ENCODE data around the gene ZSWIM6.

ZSWIM6 gene

DNA sequence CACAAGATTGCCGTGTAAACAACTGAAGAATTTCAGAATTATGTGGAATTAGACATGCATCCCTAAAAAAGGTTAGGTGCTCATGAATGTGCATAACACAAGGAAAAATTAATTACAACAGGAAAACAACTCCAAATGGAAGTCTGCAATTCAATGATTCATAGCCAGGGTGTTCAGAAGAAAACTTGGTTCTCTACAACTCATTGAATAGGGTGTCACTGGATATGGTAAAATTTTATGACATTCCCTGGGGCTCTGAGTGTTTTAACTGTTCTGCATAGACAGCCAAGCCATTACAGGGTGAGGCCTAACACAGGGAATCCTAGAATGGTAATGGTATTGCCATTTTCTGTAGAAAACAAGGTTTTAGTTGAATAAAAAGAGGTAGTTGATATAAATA lies 24.4 kb upstream of the ZSWIM6 start:
- no peak for DNase-seq

DNA sequence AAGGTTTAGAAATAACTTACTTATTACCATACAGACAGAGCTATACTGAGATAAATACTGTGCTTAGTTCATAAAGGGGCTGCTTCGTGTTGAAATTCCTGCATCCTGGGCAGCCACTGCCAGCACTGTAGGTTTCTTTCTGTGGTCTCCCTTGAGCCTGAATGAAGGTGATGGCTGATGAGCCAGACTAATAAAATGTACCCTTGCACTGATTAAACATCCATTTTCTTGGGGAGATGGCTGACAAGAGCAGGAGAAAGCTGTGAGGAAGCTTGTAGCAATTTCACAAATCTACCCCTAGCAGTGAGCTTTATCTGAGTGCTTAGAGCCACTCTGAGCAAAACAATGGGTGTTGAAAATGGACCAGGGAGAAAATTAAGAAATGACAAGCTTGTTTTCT lies 23.3 kb upstream of the ZSWIM6 start:
- no peak for DNase-seq

GRCh38 chr5:61309115-61309514 lies 22.9 kb upstream of the ZSWIM6 start:
- DNase-seq, result no peak

- DNase-seq, result no peak
These were observed 20.9 kb upstream of the ZSWIM6 start for GRCh38 chr5:61311056-61311610.

GRCh38 chr5:61311836-61312808 lies 19.9 kb upstream of the ZSWIM6 start:
- DNase-seq, result no peak

DNA sequence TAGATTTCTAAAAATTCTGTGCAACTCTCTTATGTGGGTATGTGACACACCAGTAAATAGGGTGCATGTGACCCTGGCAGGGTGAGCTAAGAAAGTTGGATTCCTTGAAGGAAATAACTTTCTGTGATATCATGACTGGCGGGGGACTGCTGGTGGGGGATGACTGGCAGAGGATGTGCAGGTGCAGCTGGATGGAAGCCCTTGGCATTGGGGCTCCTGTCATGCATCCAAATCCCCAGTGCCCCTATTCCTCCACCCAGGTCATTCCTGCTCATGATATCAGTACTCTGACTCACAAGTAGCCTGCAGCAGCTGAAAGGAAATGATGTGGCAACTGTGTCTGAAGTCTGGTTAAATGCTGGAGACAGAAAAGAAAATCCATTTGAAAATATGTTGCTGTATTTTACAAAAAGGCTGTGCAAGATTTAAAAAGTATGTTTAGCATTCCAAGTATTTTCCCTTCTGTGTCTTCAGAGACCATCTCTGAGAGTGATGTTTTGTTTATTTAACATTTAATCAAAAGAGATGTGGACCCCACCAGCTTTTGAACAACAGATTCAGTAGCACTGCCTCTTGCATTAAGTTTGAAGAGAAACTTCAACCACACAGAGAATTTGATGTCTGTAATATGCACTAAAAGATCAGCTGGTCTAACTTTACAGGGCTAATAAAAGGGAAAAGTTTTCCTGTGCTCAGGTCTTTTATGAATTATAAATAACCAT lies 17.9 kb upstream of the ZSWIM6 start:
- DNase-seq, result peak; percentile 10

GRCh38 chr5:61318376-61318775 lies 13.7 kb upstream of the ZSWIM6 start:
- DNase-seq, result no peak

GRCh38 chr5:61319388-61320146 lies 12.5 kb upstream of the ZSWIM6 start:
- DNase-seq, result no peak

DNA sequence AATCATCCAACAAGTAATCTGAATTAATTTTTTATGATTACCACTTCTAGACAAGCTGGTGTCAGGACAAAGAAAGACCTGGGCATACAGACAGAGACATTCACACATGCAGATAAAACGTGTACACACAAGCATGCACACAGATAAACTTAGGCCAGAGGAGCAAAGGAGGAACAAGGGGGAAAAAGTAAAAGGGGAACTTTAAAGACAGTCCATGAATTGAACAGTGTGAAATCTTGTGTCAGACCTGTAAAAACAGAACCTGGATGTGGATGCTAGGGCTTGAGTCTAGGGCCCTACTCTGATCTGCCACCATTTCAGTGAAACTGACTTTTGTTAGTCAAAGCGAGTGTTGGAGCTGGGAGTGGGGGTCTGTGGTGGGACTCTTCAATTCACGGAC lies 11.2 kb upstream of the ZSWIM6 start:
- DNase-seq, result no peak

DNA sequence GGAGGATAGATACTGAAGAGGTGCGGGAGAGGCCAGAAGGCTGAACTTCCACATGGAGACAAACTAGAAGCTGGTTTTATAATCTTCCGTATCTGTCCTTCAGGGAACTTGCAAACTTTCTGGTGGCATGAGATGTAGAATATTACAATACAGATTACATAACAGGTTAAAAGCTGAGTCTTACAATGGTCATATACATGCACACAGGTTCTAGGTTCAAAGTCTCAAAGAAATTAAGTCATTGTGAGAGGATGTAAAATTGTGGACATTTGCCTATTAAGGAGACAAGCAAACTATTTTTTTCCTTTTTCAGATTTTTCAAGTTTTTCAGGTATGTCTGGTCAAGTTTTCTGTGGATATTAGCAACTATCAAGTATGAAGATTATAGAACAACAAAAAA lies 10.4 kb upstream of the ZSWIM6 start:
- DNase-seq, result no peak

GRCh38 chr5:61322738-61323725 lies 9.0 kb upstream of the ZSWIM6 start:
- no peak for DNase-seq

- DNase-seq, result peak; percentile 41
These were observed 4.0 kb upstream of the ZSWIM6 start for GRCh38 chr5:61327760-61328753.

- DNase-seq, result no peak
These were observed 3.1 kb upstream of the ZSWIM6 start for GRCh38 chr5:61328791-61329549.

DNA sequence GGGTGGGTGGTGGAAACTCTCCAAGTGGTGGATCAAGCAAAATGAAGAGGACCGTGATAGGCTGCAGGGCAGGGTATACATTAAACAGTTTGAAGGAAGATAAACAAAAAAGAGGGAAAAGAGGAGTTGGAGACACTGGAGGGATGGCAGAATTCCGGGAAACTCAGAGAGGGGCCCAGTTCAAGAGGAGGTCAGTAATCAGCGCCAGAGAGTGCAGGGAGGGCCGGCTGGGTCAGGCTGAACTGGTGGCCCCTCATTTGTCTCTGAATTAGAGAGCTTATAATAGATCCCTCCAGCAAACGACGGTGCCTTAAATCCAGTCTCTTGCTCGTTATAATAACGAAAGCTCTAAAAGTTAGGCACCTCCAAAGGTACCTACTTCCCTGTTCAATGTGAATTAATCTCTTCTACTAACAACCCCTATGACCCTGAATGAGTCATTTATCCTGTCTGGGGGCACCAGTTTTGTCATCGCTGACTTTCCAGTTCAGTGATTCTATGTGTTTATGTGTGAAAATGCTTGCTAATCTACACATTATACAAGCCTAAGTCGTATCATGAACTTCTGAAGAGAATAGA lies 2.4 kb upstream of the ZSWIM6 start:
- no peak for DNase-seq

GRCh38 chr5:61330341-61330844 lies 1.7 kb upstream of the ZSWIM6 start:
- DNase-seq, result no peak

DNA sequence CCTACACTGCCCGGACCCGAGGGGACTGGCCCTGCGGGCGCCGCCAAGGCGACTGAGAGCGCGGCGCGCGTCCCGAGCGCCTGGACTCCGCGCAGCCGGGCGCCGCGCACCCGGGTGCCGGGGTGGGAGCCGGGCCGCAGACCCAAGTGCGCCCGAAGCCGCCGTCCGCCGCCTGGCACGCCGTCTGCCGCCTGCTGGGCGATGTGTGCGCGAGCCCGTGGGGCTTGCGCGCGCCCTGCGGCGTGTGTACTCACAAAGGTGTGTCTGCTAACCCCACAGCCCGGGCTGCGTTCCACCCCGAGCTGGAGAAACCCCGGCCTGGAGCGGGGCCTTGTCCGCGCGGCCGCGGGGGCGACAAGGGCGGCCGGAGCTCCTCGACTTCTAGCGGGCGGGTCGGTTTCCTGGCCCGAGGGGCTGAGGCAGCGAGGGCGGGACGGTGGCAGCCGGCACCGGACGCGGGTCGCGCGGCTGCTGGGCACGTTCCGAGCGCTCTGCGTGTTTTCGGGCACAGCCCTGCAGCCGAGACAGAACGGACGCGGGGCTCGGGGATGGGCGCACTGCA lies 1.1 kb upstream of the ZSWIM6 start:
- DNase-seq, result peak; percentile 54

- DNase-seq, result no peak
These were observed 296 bp downstream of the ZSWIM6 start for GRCh38 chr5:61332358-61332749.

DNA sequence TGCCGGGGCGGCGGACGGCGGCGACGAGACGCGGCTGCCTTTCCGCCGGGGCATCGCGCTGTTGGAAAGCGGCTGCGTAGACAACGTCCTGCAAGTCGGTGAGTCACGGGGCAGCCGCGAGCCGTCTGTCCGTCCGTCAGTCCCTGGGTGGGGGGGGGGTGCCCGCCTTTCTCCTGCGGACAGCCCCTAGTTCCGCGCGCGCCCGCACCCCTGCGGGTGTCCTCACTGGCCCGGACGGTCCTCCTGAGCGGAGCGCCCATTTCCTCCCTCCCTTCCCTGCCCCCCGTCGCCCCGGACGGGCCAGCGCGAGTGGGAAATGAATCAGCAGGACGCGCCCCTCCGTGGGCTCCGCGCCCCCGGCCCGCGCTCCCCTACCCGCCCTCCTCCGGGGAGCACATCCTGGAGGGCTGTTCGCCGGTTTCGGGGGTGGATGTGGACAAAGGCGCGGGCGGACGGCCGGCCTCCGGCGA lies 828 bp downstream of the ZSWIM6 start:
- DNase-seq, result no peak
